SJCRH30 (cell line): ENCODE measurements around the gene BABAM2. TPM values are rescaled to one million over a fixed set of nuclear protein-coding genes. Genes with fewer than 3 reads are reported as not detected.

ENCODE experiments used
- DNase-seq, 2 experiments: peaks; one replicate each; pipeline ENCODE4 v3.0.0-alpha.2; 2015 to 2020
- H3K27ac ChIP-seq: fragments of 250-450 bp; sonication (Bioruptor Pico); 2 replicates; pipeline ENCODE4 v1.5.1; 2020; ENCODE audit warnings: mild to moderate bottlenecking, moderate library complexity
- H3K27me3 ChIP-seq: fragments of 250-450 bp; sonication (Bioruptor Pico); 2 replicates; pipeline ENCODE4 v1.5.1; 2020; ENCODE audit warnings: mild to moderate bottlenecking, moderate library complexity
- H3K36me3 ChIP-seq: fragments of 250-450 bp; sonication (Bioruptor Pico); 2 replicates; pipeline ENCODE4 v1.5.1; 2020; ENCODE audit warnings: mild to moderate bottlenecking, moderate library complexity
- H3K4me1 ChIP-seq: fragments of 250-450 bp; sonication (Bioruptor Pico); 2 replicates; pipeline ENCODE4 v1.5.1; 2020; ENCODE audit warnings: mild to moderate bottlenecking, moderate library complexity
- H3K4me3 ChIP-seq: fragments of 250-450 bp; sonication (Bioruptor Pico); 2 replicates; pipeline ENCODE4 v1.5.1; 2020; ENCODE audit warnings: mild to moderate bottlenecking, moderate library complexity
- H3K9me3 ChIP-seq: fragments of 250-450 bp; sonication (Bioruptor Pico); replicated peaks from 2 replicates; pipeline ENCODE4 v1.5.1; 2020; ENCODE audit warnings: mild to moderate bottlenecking, moderate library complexity
- total RNA-seq: library from RNA; depleted of rRNA; stranded (reverse); fragments of >200 nt; shearing (Covaris generic); gene quantifications from 2 replicates; pipeline ENCODE4 v1.2.3, GENCODE V29; 2014

The BABAM2 gene
- total RNA-seq, 1 experiment from 2014 or later: 37.3 TPM

GRCh38 chr2:27931361-27931950 lies 40.9 kb downstream of the BABAM2 start:
- Histone ChIP-seq H3K4me1 (peaks cover 2% of the 10 kb centered on the region; the same call in 1 of the 2 replicates), H3K9me3 (no peaks in the 10 kb centered on the region), H3K4me3 (no peak overlapping the region), H3K36me3 (no peaks in the 10 kb centered on the region), H3K27ac (no peak overlapping the region), H3K27me3 (no peaks in the 10 kb centered on the region)
- no peak for DNase-seq

GRCh38 chr2:27932396-27932795 lies 41.9 kb downstream of the BABAM2 start:
- no peaks in the 10 kb centered on the region for H3K9me3 ChIP-seq

GRCh38 chr2:27935026-27935425 lies 44.5 kb downstream of the BABAM2 start:
- H3K4me3 ChIP-seq: no peak overlapping the region
- no peaks in the 10 kb centered on the region for H3K36me3 ChIP-seq
- no peak overlapping the region for H3K27ac ChIP-seq
- no peaks in the 10 kb centered on the region for H3K27me3 ChIP-seq
- H3K4me1 ChIP-seq: no peaks in the 10 kb centered on the region
- no peaks in the 10 kb centered on the region for H3K9me3 ChIP-seq
- DNase-seq: no peak

More at GRCh38 chr2:27932396-27932795, 41.9 kb downstream of the BABAM2 start:
- H3K4me3 ChIP-seq: no peak overlapping the region
- no peak for DNase-seq
- no peaks in the 10 kb centered on the region for H3K27me3 ChIP-seq
- H3K4me1 ChIP-seq: no peaks in the 10 kb centered on the region
- no peak overlapping the region for H3K27ac ChIP-seq
- no peaks in the 10 kb centered on the region for H3K36me3 ChIP-seq

GRCh38 chr2:27940090-27940671 lies 49.7 kb downstream of the BABAM2 start:
- Histone ChIP-seq H3K9me3 (no peaks in the 10 kb centered on the region), H3K4me3 (no peak overlapping the region), H3K27ac (no peak overlapping the region), H3K36me3 (no peaks in the 10 kb centered on the region), H3K4me1 (no peaks in the 10 kb centered on the region), H3K27me3 (no peaks in the 10 kb centered on the region)
- no peak for DNase-seq

GRCh38 chr2:27940982-27941381 lies 50.5 kb downstream of the BABAM2 start:
- Histone ChIP-seq H3K4me3 (no peak overlapping the region), H3K36me3 (no peaks in the 10 kb centered on the region), H3K4me1 (no peaks in the 10 kb centered on the region), H3K27ac (no peak overlapping the region), H3K9me3 (no peaks in the 10 kb centered on the region), H3K27me3 (no peaks in the 10 kb centered on the region)
- DNase-seq: no peak

GRCh38 chr2:27942612-27943547 lies 52.4 kb downstream of the BABAM2 start:
- H3K4me1 ChIP-seq: no peaks in the 10 kb centered on the region
- H3K4me3 ChIP-seq: no peak overlapping the region
- H3K27me3 ChIP-seq: no peaks in the 10 kb centered on the region
- no peaks in the 10 kb centered on the region for H3K9me3 ChIP-seq
- H3K36me3 ChIP-seq: no peaks in the 10 kb centered on the region
- no peak for DNase-seq
- H3K27ac ChIP-seq: no peak overlapping the region

GRCh38 chr2:27946530-27947060 lies 56.1 kb downstream of the BABAM2 start:
- Histone ChIP-seq H3K4me1 (no peaks in the 10 kb centered on the region), H3K4me3 (no peak overlapping the region)
- DNase-seq: no peak

GRCh38 chr2:27952070-27952469 lies 61.5 kb downstream of the BABAM2 start:
- Histone ChIP-seq H3K27ac (no peak overlapping the region), H3K9me3 (no peaks in the 10 kb centered on the region), H3K4me3 (no peak overlapping the region), H3K36me3 (no peaks in the 10 kb centered on the region), H3K27me3 (no peaks in the 10 kb centered on the region), H3K4me1 (peaks cover 18% of the 10 kb centered on the region)
- no peak for DNase-seq

More at GRCh38 chr2:27946530-27947060, 56.1 kb downstream of the BABAM2 start:
- Histone ChIP-seq H3K9me3 (no peaks in the 10 kb centered on the region), H3K27me3 (no peaks in the 10 kb centered on the region), H3K36me3 (no peaks in the 10 kb centered on the region), H3K27ac (no peak overlapping the region)

GRCh38 chr2:27953077-27953476 lies 62.5 kb downstream of the BABAM2 start:
- no peak overlapping the region for H3K27ac ChIP-seq

GRCh38 chr2:27954221-27954673 lies 63.7 kb downstream of the BABAM2 start:
- H3K36me3 ChIP-seq: no peaks in the 10 kb centered on the region
- H3K9me3 ChIP-seq: no peaks in the 10 kb centered on the region
- peaks cover 18% of the 10 kb centered on the region for H3K4me1 ChIP-seq
- H3K4me3 ChIP-seq: no peak overlapping the region
- no peaks in the 10 kb centered on the region for H3K27me3 ChIP-seq
- no peak for DNase-seq
- no peak overlapping the region for H3K27ac ChIP-seq

More at GRCh38 chr2:27953077-27953476, 62.5 kb downstream of the BABAM2 start:
- no peaks in the 10 kb centered on the region for H3K27me3 ChIP-seq
- no peak overlapping the region for H3K4me3 ChIP-seq
- no peak for DNase-seq
- no peaks in the 10 kb centered on the region for H3K9me3 ChIP-seq
- H3K4me1 ChIP-seq: peaks cover 18% of the 10 kb centered on the region
- no peaks in the 10 kb centered on the region for H3K36me3 ChIP-seq

- Histone ChIP-seq H3K27ac (peak overlapping the region; percentile 13; the same call in 1 of the 2 replicates), H3K4me3 (no peak overlapping the region)
- DNase-seq: peak; percentile 63 to 85
These were observed 64.3 kb downstream of the BABAM2 start for GRCh38 chr2:27954771-27955383.

GRCh38 chr2:27955384-27956161 lies 65.0 kb downstream of the BABAM2 start:
- H3K27ac ChIP-seq: peak overlapping the region; percentile 13; the same call in 1 of the 2 replicates
- DNase-seq: no peak
- no peak overlapping the region for H3K4me3 ChIP-seq
- H3K4me1 ChIP-seq: peaks cover 25% of the 10 kb centered on the region
- H3K36me3 ChIP-seq: no peaks in the 10 kb centered on the region
- H3K27me3 ChIP-seq: no peaks in the 10 kb centered on the region
- no peaks in the 10 kb centered on the region for H3K9me3 ChIP-seq

More at GRCh38 chr2:27954771-27955383, 64.3 kb downstream of the BABAM2 start:
- no peaks in the 10 kb centered on the region for H3K27me3 ChIP-seq
- H3K36me3 ChIP-seq: no peaks in the 10 kb centered on the region
- no peaks in the 10 kb centered on the region for H3K9me3 ChIP-seq
- H3K4me1 ChIP-seq: peaks cover 21% of the 10 kb centered on the region

- Histone ChIP-seq H3K36me3 (no peaks in the 10 kb centered on the region), H3K4me1 (peaks cover 28% of the 10 kb centered on the region), H3K27me3 (no peaks in the 10 kb centered on the region), H3K4me3 (no peak overlapping the region), H3K27ac (no peak overlapping the region), H3K9me3 (no peaks in the 10 kb centered on the region)
- no peak for DNase-seq
These were observed 66.4 kb downstream of the BABAM2 start for GRCh38 chr2:27956888-27957287.
